Glomerular visceral epithelial cell (primary cell): ENCODE results near the gene RMDN2.
"Not testable (repeated sequence)": the region's sequence is repeated elsewhere in the genome, so short reads cannot be mapped to it uniquely, and the experiment has no call there.

ENCODE experiments used
- DNase-seq: peaks from one replicate; pipeline ENCODE4 v3.0.0-alpha.2; 2016; ENCODE audit errors: extremely low spot score

Gene RMDN2

GRCh38 chr2:37932873-37933272 lies 7.8 kb downstream of the RMDN2 start:
- DNase-seq, result not testable (repeated sequence)

GRCh38 chr2:37934591-37935513 lies 9.8 kb downstream of the RMDN2 start:
- no peak for DNase-seq

- DNase-seq, result not testable (repeated sequence)
These were observed 12.5 kb downstream of the RMDN2 start for GRCh38 chr2:37937568-37937967.

GRCh38 chr2:37941267-37941666 lies 16.2 kb downstream of the RMDN2 start:
- DNase-seq, result not testable (repeated sequence)

- DNase-seq, result no peak
These were observed 19.2 kb downstream of the RMDN2 start for GRCh38 chr2:37944268-37944667.

DNA sequence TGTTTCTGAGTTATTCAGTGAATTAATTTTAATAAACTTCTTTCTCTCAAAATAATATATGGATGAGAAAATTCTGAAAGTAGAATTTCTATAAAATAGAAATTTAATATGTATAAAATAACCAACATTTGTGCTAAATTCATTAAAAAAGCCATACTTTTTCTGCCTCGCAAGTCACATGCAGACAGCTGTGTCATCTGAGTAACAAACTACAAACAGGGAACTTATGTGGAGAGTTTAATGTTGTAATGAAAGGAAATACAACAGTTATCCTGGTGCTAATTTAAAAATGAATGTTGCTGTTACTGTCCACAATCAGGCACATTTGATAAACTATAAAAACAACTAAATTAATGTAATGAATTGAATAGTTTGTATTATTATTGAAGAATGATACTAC lies 22.2 kb downstream of the RMDN2 start:
- no peak for DNase-seq

- not testable (repeated sequence) for DNase-seq
These were observed 37.1 kb downstream of the RMDN2 start for GRCh38 chr2:37962018-37962739.

- not testable (repeated sequence) for DNase-seq
These were observed 37.6 kb downstream of the RMDN2 start for GRCh38 chr2:37962740-37963121.

- DNase-seq, result not testable (repeated sequence)
These were observed 38.8 kb downstream of the RMDN2 start for GRCh38 chr2:37963901-37964300.

- no peak for DNase-seq
These were observed 41.2 kb downstream of the RMDN2 start for GRCh38 chr2:37966326-37966725.

- no peak for DNase-seq
These were observed 44.6 kb downstream of the RMDN2 start for GRCh38 chr2:37969731-37970130.

DNA sequence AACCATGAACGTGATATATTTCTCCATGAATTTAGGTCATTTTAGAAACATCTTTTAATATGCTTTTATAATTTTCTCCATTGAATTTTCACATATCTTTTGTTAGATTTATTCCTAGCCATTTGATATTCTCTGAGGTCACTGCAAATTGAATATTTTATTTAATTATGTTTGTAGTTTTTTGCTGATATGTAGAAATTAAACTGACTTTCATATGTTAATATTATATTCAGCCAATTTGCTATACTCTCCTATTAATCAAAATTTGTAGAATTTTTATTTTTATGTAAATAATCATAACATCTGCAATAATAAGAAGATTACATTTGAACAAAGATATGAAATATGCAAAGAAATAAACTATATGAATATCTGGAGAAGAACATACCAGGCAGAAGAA lies 46.9 kb downstream of the RMDN2 start:
- DNase-seq, result no peak

DNA sequence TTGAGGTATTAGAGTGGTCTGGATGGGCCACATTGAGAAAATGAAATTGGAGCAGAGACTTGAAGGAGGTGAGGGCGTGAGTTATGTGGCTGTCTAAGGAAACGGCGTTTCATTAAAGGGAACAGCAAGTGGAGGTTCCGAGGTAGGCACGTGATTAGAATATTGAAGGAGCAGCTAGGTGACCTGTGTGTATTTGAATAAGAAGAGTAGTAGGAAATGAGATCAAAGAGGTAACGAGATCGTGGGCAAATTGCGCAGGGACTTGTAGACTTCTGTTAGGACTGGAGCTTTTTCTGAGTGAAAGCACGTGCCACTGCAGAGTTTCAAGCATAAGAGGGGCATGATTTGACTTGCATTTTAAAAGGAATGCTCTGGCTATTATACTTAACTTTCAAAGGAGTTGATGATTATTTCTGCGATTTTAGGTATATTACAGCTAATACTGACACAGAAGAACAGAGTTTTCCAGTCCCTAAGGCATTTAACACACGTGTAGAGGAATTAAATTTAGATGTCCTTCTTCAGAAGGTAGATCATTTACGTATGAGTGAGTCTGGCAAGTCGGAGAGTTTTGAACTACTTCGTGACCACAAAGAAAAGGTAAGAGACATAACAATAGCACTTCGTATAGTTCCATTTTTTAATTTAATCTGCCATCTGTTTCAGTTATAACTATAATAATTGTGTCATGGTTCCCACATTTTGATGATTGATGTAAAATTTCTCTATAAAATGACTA lies 48.7 kb downstream of the RMDN2 start:
- no peak for DNase-seq

DNA sequence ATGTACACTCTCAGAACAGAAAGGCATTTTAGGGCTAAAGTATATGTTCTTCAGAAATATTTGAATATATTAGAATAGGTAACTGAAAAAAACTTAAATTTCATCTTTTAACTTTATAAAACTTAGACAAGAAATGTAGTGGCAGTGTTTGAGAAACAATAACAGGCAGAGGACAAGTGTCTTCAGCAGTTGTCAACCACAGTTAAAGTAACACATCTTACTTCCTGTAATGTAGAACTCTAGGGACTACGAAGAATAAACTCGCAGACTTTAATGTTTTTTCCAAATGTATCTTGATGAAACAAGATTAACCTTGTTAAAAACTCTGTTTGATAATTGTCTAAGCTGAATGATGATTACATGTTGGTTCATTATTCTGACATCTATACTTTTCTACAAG lies 50.7 kb downstream of the RMDN2 start:
- DNase-seq, result no peak

- no peak for DNase-seq
These were observed 51.3 kb downstream of the RMDN2 start for GRCh38 chr2:37976411-37976810.

- DNase-seq, result peak; percentile 60
These were observed 57.1 kb downstream of the RMDN2 start for GRCh38 chr2:37982147-37982582.

DNA sequence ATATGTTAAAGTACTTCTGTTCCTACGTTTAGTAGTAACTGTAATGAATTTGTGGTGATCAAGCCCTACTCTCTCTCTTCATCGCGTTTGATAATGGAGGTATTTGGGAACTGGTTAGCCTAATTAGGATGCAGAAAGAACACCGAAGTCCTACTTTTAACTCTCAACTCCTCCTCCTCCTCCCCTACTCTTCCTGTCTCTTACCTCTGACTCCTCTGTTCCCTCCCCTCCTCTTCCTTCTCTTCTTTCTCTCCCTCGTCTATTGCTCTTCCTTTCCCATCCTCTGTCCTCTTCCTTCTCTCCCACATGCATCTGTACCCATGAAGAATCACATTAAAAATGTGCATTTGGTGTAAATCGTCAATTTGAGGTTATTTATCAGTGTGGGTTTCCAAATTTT lies 57.8 kb downstream of the RMDN2 start:
- DNase-seq, result no peak

DNA sequence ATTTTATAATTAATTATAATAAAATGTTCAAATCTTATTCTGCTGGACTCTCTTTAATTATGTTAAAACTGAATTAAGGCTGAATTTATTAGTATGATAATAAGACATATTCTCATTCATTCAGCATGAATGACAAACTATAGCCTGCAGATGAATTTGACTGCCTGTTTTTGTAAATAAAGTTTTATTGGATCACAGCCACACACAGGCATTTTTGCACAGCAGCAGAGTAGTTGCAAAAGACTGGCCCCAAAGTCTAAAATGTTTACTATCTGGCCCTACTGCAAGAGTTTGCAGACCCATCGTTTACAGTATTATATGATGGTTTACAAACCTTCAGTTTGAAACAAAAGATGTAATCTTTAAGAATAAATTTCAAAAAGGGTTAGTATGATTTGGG lies 58.6 kb downstream of the RMDN2 start:
- no peak for DNase-seq

DNA sequence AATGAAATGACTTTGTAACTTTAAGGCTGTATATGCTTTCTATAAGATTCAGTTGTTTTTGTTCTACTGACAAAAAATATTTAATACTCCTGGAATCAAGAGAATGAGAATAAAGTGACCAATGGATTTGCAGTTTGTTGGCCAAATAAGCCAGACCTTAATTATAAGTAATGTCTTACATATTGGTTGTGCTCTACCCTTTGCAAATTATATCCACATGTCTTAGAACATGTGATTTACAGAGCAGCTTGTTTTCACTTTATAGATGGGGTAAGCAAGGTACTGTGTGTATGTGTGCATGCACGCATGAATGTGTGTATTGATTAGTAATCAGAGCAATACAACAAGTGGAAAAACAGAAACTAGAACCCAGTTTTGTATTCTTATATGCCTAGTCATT lies 59.1 kb downstream of the RMDN2 start:
- no peak for DNase-seq

GRCh38 chr2:37984589-37984988 lies 59.5 kb downstream of the RMDN2 start:
- DNase-seq, result peak; percentile 12

DNA sequence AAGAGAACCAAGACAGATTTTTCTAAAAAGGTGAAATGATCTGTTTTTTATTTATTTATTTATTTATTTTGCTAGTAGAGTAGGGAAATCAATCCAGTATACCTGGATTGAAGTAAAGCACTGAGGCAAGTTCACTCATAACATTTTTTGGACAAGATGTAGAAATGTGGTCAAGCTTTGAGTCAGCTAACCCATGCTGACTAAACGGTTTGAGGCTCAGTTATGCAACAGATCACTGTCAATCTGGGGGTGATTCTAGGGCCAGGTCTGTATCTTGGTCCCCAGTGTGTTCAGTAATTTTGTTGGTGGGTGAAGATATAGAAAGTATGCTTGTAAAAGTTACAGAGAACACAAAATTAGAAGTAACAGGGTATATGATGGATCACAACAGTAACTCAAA lies 60.2 kb downstream of the RMDN2 start:
- peak; percentile 34 for DNase-seq

GRCh38 chr2:37987098-37987775 lies 62.1 kb downstream of the RMDN2 start:
- DNase-seq, result no peak
